Esophagus squamous epithelium (tissue), 4 donors: ENCODE data around the gene SMARCA2.

ENCODE experiments used
- CTCF ChIP-seq, 6 experiments: fragments of 450-650 bp in 4 of 6; fragments of 200-600 bp in 2 of 6; sonication (generic) in 2 of 6; IDR thresholded peaks; one replicate each; pipeline ENCODE4 v1.5.1; 2016 to 2019; ENCODE audit warnings: antibody characterized with exemption in 6 of 6, mild to moderate bottlenecking in 4 of 6, moderate library complexity in 4 of 6
- POLR2A ChIP-seq, 4 donors: fragments of 450-650 bp; IDR thresholded peaks; one replicate each; pipeline ENCODE4 v1.6.1; 2017; ENCODE audit warnings: antibody characterized with exemption in 4 of 4, mild to moderate bottlenecking in 4 of 4, moderate library complexity in 3 of 4

- TF ChIP-seq CTCF (IDR thresholded peaks at IDR 0.05) (no peak), POLR2A (IDR thresholded peaks at IDR 0.05) (no peak)
Observed at GRCh38 chr9:2196757-2197156, 181.6 kb downstream of the SMARCA2 start.
